Esophagus (tissue), 2 donors: ENCODE data around the gene EIF1AY. TPM values are rescaled to one million over a fixed set of nuclear protein-coding genes. Genes with fewer than 3 reads are reported as not detected.

Source experiments
- H3K27ac ChIP-seq, 2 donors: one replicate each; pipeline ENCODE4 v1.5.1; 2013; ENCODE audit warnings: low read depth in 2 of 2, mild to moderate bottlenecking in 2 of 2, inconsistent platforms in 1 of 2, low read length in 1 of 2, moderate library complexity in 1 of 2
- H3K27me3 ChIP-seq, 2 donors: one replicate each; pipeline ENCODE4 v1.6.1; 2013; ENCODE audit warnings: low read length in 2 of 2, control low read depth in 1 of 2, mild to moderate bottlenecking in 1 of 2; ENCODE audit not compliant: insufficient read depth in 2 of 2, control insufficient read depth in 1 of 2
- H3K36me3 ChIP-seq, 2 donors: one replicate each; pipeline ENCODE4 v1.6.1; 2013; ENCODE audit warnings: low read length in 1 of 2; ENCODE audit not compliant: control insufficient read depth in 2 of 2, insufficient read depth in 2 of 2
- H3K4me1 ChIP-seq, 2 donors: one replicate each; pipeline ENCODE4 v1.6.1; 2013; ENCODE audit warnings: low read length in 1 of 2; ENCODE audit not compliant: control insufficient read depth in 2 of 2, insufficient read depth in 2 of 2
- H3K4me3 ChIP-seq, 2 donors: one replicate each; pipeline ENCODE4 v1.5.1; 2013; ENCODE audit warnings: low read length in 2 of 2, mild to moderate bottlenecking in 2 of 2, low read depth in 1 of 2, moderate library complexity in 1 of 2
- H3K9me3 ChIP-seq, 2 donors: one replicate each; pipeline ENCODE4 v1.6.1; 2013; ENCODE audit warnings: mild to moderate bottlenecking in 2 of 2, low read depth in 1 of 2, low read length in 1 of 2, moderate library complexity in 1 of 2; ENCODE audit not compliant: control insufficient read depth in 2 of 2, insufficient read depth in 1 of 2
- WGBS, 2 donors: extraction: QIAGEN DNeasy Blood & Tissue Kit; methylation state at CpG; one replicate each; pipeline ENCODE4 v1.1.7; 2013; 5-methylcytosine and 5-hydroxymethylcytosine counted together
- polyA plus RNA-seq, 2 donors: library from polyadenylated mRNA; stranded (reverse); fragments of 200-250 nt; gene quantifications; one replicate each; pipeline ENCODE4 v1.2.3, GENCODE V29; 2013
- donor health status: healthy with polysubstance abuse.
- donor health status: Bipolar disorder and iron deficiency.

Gene EIF1AY
- polyA plus RNA-seq, 2 donors, result 8.5 TPM; not detected in 1

DNA sequence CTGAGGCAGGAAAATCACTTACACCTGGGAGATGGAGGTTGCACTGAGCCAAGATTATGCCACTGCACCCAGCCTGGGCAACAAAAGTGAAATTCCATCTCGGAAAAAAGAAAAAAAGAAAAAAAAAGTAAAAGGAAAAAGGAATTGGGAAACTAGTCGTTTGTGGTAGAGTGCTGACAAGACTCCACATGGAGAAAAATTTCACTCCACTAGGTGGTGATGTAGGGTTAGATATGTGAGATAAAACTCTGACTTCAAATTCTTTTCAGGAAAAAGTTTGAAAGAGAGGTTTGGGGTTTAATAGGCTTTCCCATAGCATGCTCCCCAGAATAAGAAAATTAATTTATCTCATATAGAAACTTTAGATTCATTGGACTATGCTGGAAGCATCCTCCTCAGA lies 16.9 kb upstream of the EIF1AY start:
- Histone ChIP-seq H3K36me3 (no peaks in the 10 kb centered on the region), H3K27me3 (no peaks in the 10 kb centered on the region), H3K27ac (no peak overlapping the region), H3K4me1 (no peaks in the 10 kb centered on the region), H3K9me3 (no peaks in the 10 kb centered on the region), H3K4me3 (no peak overlapping the region)
- whole genome bisulfite sequencing, 2 donors, result 3% methylated on average over 2 of the region's 2 CpGs; no CpG with 5 or more reads in 1 of the 2 donors

DNA sequence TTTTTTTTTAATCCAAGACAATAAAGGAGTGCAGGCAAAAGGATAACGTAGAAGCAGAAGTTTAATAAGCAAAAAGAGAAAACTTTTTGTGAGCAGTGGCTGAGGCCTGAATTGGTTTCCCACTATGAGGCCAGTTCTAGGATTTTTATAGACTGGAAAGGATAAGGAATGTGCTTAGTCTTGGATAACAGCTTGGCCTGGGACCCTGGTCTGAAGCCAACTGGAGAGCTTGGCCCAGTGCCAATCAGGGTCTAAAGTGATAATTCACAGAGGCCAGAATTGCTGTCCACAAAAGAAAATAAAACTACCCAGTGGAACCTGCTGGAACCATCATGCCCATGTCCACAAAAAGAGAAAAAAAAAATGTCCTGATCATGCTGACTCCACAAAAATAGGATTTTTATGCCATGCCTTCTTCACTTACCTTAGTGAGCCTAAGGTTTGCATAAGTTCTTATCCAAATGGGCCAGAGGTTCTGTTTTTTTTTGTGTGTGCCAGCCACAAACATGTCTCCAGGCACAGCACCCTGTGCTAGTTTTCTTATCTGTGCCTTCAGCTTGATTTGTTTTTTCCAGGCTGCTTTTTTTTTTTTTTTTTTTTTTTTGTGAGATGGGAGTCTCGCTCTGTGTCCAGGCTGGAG lies 15.6 kb upstream of the EIF1AY start:
- no peak overlapping the region for H3K27ac ChIP-seq
- WGBS, 2 donors, result 71% methylated on average over 2 of the region's 2 CpGs; no CpG with 5 or more reads in 1 of the 2 donors

DNA sequence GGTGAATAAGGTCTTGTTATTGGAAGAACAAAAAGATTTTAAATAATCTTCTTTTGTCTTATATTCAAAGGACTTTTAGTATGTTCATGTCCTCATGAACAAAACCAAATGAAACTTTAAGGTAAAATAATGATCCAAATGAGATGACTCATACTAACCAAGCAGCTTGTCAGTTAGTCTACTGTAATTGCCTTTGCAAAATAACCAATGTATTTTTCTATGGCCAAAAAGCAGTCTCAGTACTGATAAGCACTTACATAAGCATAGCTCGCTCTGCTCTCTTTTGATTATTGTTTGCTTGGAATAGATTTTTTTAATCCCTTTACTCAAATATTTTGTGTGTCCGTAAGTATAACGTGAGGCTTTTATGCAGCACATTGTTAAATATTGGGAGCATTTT lies 4.3 kb upstream of the EIF1AY start:
- no peaks in the 10 kb centered on the region for H3K36me3 ChIP-seq
- WGBS, 2 donors, result 72 to 86% methylated on average over 1 to 3 of the region's 3 CpGs

More for the DNA sequence above, 15.6 kb upstream of the EIF1AY start:
- Histone ChIP-seq H3K4me3 (no peak overlapping the region), H3K9me3 (no peaks in the 10 kb centered on the region), H3K27me3 (no peaks in the 10 kb centered on the region), H3K4me1 (no peaks in the 10 kb centered on the region), H3K36me3 (no peaks in the 10 kb centered on the region)

DNA sequence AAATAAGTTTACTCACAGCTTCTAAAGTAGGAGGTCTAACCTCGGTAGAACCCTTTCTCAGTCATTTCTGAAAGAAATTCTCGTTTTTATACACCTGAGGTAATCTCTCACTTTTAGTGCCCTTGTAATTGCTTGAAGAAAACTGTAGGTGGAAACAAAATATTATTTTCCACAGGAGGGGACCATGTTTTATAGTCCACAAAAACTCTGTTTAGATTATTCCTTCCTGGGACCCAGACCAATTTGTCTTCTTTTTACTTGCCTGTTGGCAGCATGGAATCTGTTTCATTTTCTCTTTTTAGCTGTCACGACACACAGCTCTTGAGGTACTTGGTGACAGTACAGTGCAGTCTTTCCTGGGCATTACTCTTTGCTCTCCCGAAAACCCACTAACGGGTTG lies 930 bp downstream of the EIF1AY start:
- Histone ChIP-seq H3K27me3 (no peaks in the 10 kb centered on the region), H3K36me3 (no peaks in the 10 kb centered on the region), H3K4me3 (no peak overlapping the region), H3K9me3 (no peaks in the 10 kb centered on the region), H3K27ac (no peak overlapping the region), H3K4me1 (no peaks in the 10 kb centered on the region)
- 0 to 10% methylated on average over 5 of the region's 5 CpGs for WGBS, 2 donors

More for the DNA sequence above, 4.3 kb upstream of the EIF1AY start:
- H3K4me3 ChIP-seq, result no peak overlapping the region
- no peaks in the 10 kb centered on the region for H3K4me1 ChIP-seq
- H3K27ac ChIP-seq, result no peak overlapping the region
- H3K27me3 ChIP-seq, result no peaks in the 10 kb centered on the region
- H3K9me3 ChIP-seq, result no peaks in the 10 kb centered on the region

DNA sequence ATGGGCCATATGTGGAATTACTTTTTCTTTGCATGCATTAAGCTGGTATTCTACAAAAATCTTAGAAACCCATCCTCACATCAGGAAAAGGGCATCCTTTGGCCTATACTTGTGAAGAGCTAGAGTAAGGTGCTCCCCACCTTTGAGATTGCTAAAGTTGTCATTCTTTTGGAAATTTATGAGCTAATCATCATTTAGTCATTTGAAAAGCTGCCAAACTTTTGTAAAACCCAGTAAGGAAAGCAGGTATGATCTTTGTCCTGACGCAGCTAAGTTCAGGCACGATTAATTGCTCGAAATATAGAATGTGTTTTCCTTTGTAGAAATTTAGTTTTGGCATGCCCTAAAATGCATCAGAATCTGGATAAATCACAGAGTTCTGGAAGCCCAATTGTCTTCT lies 2.6 kb downstream of the EIF1AY start:
- no peak overlapping the region for H3K27ac ChIP-seq
- H3K27me3 ChIP-seq, result no peaks in the 10 kb centered on the region
- H3K9me3 ChIP-seq, result no peaks in the 10 kb centered on the region
- H3K36me3 ChIP-seq, result no peaks in the 10 kb centered on the region
- no peak overlapping the region for H3K4me3 ChIP-seq
- no peaks in the 10 kb centered on the region for H3K4me1 ChIP-seq
- 49% methylated on average over 3 of the region's 3 CpGs; no CpG with 5 or more reads in 1 of the 2 donors for WGBS, 2 donors

DNA sequence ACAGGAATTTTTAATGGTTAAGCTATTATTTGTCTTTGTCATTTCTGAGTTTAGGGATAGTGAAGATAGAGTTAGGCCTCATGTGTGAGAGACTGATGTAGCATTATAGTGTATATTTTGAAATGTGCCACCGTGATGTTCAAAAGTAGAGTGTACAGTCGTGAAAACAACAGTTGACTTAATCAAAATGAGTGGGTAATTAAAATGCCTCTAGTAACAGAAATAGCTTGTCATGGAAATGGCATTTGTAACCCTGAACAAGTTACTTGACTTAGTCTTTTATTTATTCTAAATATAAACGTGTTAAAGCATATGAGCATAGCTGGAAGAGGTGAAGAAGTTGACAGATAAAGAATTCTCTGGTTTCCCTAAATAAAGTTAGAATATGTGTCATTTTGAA lies 6.1 kb downstream of the EIF1AY start:
- WGBS, 2 donors, result 67 to 81% methylated on average over 3 of the region's 3 CpGs
- H3K27ac ChIP-seq, result no peak overlapping the region

DNA sequence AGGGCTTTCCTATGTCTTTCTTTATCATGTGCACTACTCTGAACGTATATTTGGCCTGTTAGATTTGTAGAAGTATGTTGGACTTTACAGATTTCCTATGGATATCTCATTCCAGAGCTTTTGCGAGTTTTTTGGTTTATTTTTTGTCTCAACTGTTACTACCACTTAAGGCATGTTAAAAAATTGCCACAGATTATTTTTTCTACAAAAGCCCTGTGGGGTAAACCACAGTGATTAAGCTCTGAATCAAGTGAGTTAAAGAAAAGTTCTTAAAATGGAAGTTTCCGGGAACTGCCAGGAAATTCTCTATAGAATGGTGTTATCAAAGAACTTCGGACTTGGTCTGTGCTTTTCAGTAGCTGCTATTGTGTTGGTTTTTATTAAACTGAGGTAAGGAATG lies 10.6 kb downstream of the EIF1AY start:
- Histone ChIP-seq H3K36me3 (no peaks in the 10 kb centered on the region), H3K27ac (no peak overlapping the region), H3K4me1 (no peaks in the 10 kb centered on the region), H3K27me3 (no peaks in the 10 kb centered on the region), H3K9me3 (no peaks in the 10 kb centered on the region), H3K4me3 (no peak overlapping the region)
- 89 to 95% methylated on average over 4 of the region's 4 CpGs for WGBS, 2 donors

More for the DNA sequence above, 6.1 kb downstream of the EIF1AY start:
- H3K4me3 ChIP-seq, result no peak overlapping the region
- no peaks in the 10 kb centered on the region for H3K9me3 ChIP-seq
- no peaks in the 10 kb centered on the region for H3K27me3 ChIP-seq
- H3K4me1 ChIP-seq, result no peaks in the 10 kb centered on the region
- H3K36me3 ChIP-seq, result no peaks in the 10 kb centered on the region

Other genes starting within 250 kb of the EIF1AY start
- not detected for gene RPS4Y2, start 180.3 kb downstream of the EIF1AY start, polyA plus RNA-seq